ENCODE data around the gene CDX2.

CDX2 gene

DNA sequence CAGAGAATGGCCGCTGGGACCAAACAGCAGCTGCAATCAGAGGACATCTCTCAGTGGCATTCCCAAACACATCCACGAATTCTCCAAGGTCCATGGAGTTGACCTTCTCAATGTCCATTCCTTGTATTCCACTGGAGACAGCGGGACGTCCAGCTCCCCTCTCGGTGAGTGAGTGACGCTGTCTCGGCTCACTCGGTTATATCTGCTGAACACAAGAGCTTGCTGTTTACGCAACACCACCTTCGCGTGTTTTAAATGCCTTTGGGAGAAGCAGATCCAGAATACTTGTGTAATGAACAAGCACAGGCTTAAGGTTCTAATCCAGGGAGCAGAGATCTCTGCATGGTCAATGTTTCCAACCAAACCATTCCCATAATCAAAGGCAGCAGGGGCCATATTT lies 19.4 kb upstream of the CDX2 start, which contains the start of gene URAD:
Gene URAD (minus strand): TSS at position 174 of the 400 bp plus-strand sequence. CDS start 56 bp downstream, at position 118.
- H4K20me1 ChIP-seq (ENCODE audit: control insufficient read depth, insufficient read depth, low read depth, low read length) = 0 out of 2 replicates have a peak, but pooled peaks cover 3% of the 10 kb centered on the region
- 0 out of 2 replicates have a peak, but pooled peaks cover 5% of the 10 kb centered on the region for H3K27me3 ChIP-seq (ENCODE audit: control insufficient read depth, low read length)
- H3K4me2 ChIP-seq (ENCODE audit: low read length) = no peak within 1 kb of the TSS
- TF ChIP-seq, protein P1, sequence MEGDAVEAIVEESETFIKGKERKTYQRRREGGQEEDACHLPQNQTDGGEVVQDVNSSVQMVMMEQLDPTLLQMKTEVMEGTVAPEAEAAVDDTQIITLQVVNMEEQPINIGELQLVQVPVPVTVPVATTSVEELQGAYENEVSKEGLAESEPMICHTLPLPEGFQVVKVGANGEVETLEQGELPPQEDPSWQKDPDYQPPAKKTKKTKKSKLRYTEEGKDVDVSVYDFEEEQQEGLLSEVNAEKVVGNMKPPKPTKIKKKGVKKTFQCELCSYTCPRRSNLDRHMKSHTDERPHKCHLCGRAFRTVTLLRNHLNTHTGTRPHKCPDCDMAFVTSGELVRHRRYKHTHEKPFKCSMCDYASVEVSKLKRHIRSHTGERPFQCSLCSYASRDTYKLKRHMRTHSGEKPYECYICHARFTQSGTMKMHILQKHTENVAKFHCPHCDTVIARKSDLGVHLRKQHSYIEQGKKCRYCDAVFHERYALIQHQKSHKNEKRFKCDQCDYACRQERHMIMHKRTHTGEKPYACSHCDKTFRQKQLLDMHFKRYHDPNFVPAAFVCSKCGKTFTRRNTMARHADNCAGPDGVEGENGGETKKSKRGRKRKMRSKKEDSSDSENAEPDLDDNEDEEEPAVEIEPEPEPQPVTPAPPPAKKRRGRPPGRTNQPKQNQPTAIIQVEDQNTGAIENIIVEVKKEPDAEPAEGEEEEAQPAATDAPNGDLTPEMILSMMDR (IDR thresholded peaks at IDR 0.05; ENCODE audit: low read depth, low read length, poor library complexity, severe bottlenecking) = no peak
- no peak for TF ChIP-seq EZH2phosphoT487 (IDR thresholded peaks at IDR 0.05; ENCODE audit: borderline replicate concordance, low read length)
- H3K27ac ChIP-seq (ENCODE audit: low read depth, low read length) = no peak within 1 kb of the TSS
- no peaks in the 10 kb centered on the region for H3K36me3 ChIP-seq (ENCODE audit: control insufficient read depth, low read length)
- H3K4me1 ChIP-seq (ENCODE audit: control insufficient read depth, low read length) = no peaks in the 10 kb centered on the region
- no peaks in the 10 kb centered on the region for H3K9me3 ChIP-seq (ENCODE audit: control insufficient read depth, insufficient read depth, low read length)
- no peaks in the 10 kb centered on the region for H3F3A ChIP-seq (ENCODE audit: control insufficient read depth, insufficient read depth)
- H3K79me2 ChIP-seq (ENCODE audit: control insufficient read depth, low read length) = no peaks in the 10 kb centered on the region
- H3K9me2 ChIP-seq (replicated peaks; ENCODE audit: control insufficient read depth, low read length) = no peaks in the 10 kb centered on the region
- H3K4me3 ChIP-seq (ENCODE audit: low read length) = no peak within 1 kb of the TSS

DNA sequence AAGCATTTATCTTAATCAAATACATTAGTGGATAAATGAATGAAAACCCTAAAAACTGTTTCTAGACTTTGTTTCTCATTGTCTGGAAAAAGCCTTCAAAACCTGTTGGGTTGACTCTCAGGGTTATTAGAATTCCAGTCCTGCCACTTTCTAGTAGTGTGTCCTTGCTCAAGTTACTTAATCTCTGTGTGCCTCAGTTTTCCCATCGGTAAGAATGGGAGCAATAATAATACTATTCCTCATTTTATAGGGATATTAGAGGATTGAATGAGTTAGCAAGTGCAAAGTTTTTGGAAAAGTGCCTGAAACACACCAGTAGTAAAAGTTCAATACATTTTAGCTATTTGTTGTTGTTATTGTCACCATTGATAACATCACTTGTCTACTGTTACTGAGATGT lies 16.5 kb upstream of the CDX2 start:
- Histone ChIP-seq H3K79me2 (ENCODE audit: control insufficient read depth, low read length) (no peaks in the 10 kb centered on the region), H3K4me3 (ENCODE audit: low read length) (no peak overlapping the region), H3F3A (ENCODE audit: control insufficient read depth, insufficient read depth) (no peaks in the 10 kb centered on the region), H3K36me3 (ENCODE audit: control insufficient read depth, low read length) (no peaks in the 10 kb centered on the region), H3K4me2 (ENCODE audit: low read length) (no peak overlapping the region), H3K4me1 (ENCODE audit: control insufficient read depth, low read length) (no peaks in the 10 kb centered on the region), H3K9me2 (replicated peaks; ENCODE audit: control insufficient read depth, low read length) (no peaks in the 10 kb centered on the region), H4K20me1 (ENCODE audit: control insufficient read depth, insufficient read depth, low read depth, low read length) (0 out of 2 replicates have a peak, but pooled peaks cover 3% of the 10 kb centered on the region), H3K27me3 (ENCODE audit: control insufficient read depth, low read length) (peaks cover 25% of the 10 kb centered on the region), H3K27ac (ENCODE audit: low read depth, low read length) (no peak overlapping the region), H3K9me3 (ENCODE audit: control insufficient read depth, insufficient read depth, low read length) (no peaks in the 10 kb centered on the region)
- TF ChIP-seq, protein P1 (IDR thresholded peaks at IDR 0.05; ENCODE audit: low read depth, low read length, poor library complexity, severe bottlenecking) = no peak
- no peak for TF ChIP-seq EZH2phosphoT487 (IDR thresholded peaks at IDR 0.05; ENCODE audit: borderline replicate concordance, low read length)

DNA sequence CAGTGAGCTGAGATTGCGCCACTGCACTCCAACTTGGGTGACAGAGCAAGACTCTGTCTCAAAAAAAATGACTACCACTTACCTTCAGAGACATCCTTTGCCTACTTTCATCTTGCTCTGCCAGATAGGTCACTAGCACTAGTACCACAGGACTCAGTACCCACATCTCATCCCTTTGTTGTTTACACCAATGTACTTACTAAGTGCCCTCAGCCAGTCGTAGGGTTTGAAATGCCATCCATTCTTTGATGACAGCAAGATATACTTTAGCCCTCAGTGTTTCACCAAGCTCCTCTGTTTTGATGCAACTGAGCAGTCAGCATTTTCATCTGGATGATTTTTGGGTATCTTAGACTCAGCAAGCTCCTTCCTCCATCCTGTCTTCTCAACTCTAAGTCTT lies 13.2 kb upstream of the CDX2 start:
- no peak for TF ChIP-seq EZH2phosphoT487 (IDR thresholded peaks at IDR 0.05; ENCODE audit: borderline replicate concordance, low read length)
- TF ChIP-seq, protein P1 (IDR thresholded peaks at IDR 0.05; ENCODE audit: low read depth, low read length, poor library complexity, severe bottlenecking) = no peak
- Histone ChIP-seq H4K20me1 (ENCODE audit: control insufficient read depth, insufficient read depth, low read depth, low read length) (0 out of 2 replicates have a peak, but pooled peaks cover 3% of the 10 kb centered on the region), H3K27me3 (ENCODE audit: control insufficient read depth, low read length) (peaks cover 44% of the 10 kb centered on the region), H3K4me2 (ENCODE audit: low read length) (no peak overlapping the region), H3K9me2 (replicated peaks; ENCODE audit: control insufficient read depth, low read length) (no peaks in the 10 kb centered on the region), H3K27ac (ENCODE audit: low read depth, low read length) (no peak overlapping the region), H3K4me1 (ENCODE audit: control insufficient read depth, low read length) (no peaks in the 10 kb centered on the region), H3K36me3 (ENCODE audit: control insufficient read depth, low read length) (no peaks in the 10 kb centered on the region), H3K79me2 (ENCODE audit: control insufficient read depth, low read length) (no peaks in the 10 kb centered on the region), H3F3A (ENCODE audit: control insufficient read depth, insufficient read depth) (no peaks in the 10 kb centered on the region), H3K4me3 (ENCODE audit: low read length) (no peak overlapping the region), H3K9me3 (ENCODE audit: control insufficient read depth, insufficient read depth, low read length) (no peaks in the 10 kb centered on the region)
